DMS 273 (cell line): ENCODE measurements around the gene CNTNAP2.

Source experiments
- DNase-seq: peaks from one replicate; lab custom pipeline; 2025; ENCODE audit not compliant: unreplicated experiment; lab: John Stamatoyannopoulos, UW

CNTNAP2 gene

GRCh38 chr7:147432576-147432975, 1316.0 kb downstream of the CNTNAP2 start:
- DNase-seq: no peak

- DNase-seq: no peak
Measured at GRCh38 chr7:147436718-147437117, 1320.1 kb downstream of the CNTNAP2 start.

GRCh38 chr7:147438216-147438615, 1321.6 kb downstream of the CNTNAP2 start:
- no peak for DNase-seq

- no peak for DNase-seq
Measured at GRCh38 chr7:147443942-147444341, 1327.3 kb downstream of the CNTNAP2 start.

GRCh38 chr7:147452816-147453215, 1336.2 kb downstream of the CNTNAP2 start:
- no peak for DNase-seq

- DNase-seq: no peak
Measured at GRCh38 chr7:147465223-147465622, 1348.6 kb downstream of the CNTNAP2 start.

- no peak for DNase-seq
Measured at GRCh38 chr7:147472556-147472955, 1356.0 kb downstream of the CNTNAP2 start.

- no peak for DNase-seq
Measured at GRCh38 chr7:147474862-147475261, 1358.3 kb downstream of the CNTNAP2 start.

GRCh38 chr7:147477526-147477925, 1360.9 kb downstream of the CNTNAP2 start:
- DNase-seq: no peak

- DNase-seq: no peak
Measured at GRCh38 chr7:147478796-147479195, 1362.2 kb downstream of the CNTNAP2 start.

- no peak for DNase-seq
Measured at GRCh38 chr7:147483634-147484292, 1367.2 kb downstream of the CNTNAP2 start.

GRCh38 chr7:147485660-147486210, 1369.1 kb downstream of the CNTNAP2 start:
- no peak for DNase-seq

GRCh38 chr7:147492606-147493005, 1376.0 kb downstream of the CNTNAP2 start:
- no peak for DNase-seq

GRCh38 chr7:147496209-147496608, 1379.6 kb downstream of the CNTNAP2 start:
- no peak for DNase-seq

- DNase-seq: no peak
Measured at GRCh38 chr7:147497246-147497645, 1380.6 kb downstream of the CNTNAP2 start.

GRCh38 chr7:147498081-147498480, 1381.5 kb downstream of the CNTNAP2 start:
- no peak for DNase-seq

GRCh38 chr7:147509035-147509501, 1392.5 kb downstream of the CNTNAP2 start:
- DNase-seq: no peak

GRCh38 chr7:147509541-147510200, 1393.1 kb downstream of the CNTNAP2 start:
- DNase-seq: no peak

GRCh38 chr7:147510201-147510542, 1393.6 kb downstream of the CNTNAP2 start:
- no peak for DNase-seq

GRCh38 chr7:147510923-147511322, 1394.3 kb downstream of the CNTNAP2 start:
- DNase-seq: no peak

GRCh38 chr7:147513451-147513850, 1396.8 kb downstream of the CNTNAP2 start:
- peak; percentile 35 for DNase-seq

GRCh38 chr7:147516391-147516790, 1399.8 kb downstream of the CNTNAP2 start:
- no peak for DNase-seq
